Measurements from ENCODE around the gene ACHE.

DNA sequence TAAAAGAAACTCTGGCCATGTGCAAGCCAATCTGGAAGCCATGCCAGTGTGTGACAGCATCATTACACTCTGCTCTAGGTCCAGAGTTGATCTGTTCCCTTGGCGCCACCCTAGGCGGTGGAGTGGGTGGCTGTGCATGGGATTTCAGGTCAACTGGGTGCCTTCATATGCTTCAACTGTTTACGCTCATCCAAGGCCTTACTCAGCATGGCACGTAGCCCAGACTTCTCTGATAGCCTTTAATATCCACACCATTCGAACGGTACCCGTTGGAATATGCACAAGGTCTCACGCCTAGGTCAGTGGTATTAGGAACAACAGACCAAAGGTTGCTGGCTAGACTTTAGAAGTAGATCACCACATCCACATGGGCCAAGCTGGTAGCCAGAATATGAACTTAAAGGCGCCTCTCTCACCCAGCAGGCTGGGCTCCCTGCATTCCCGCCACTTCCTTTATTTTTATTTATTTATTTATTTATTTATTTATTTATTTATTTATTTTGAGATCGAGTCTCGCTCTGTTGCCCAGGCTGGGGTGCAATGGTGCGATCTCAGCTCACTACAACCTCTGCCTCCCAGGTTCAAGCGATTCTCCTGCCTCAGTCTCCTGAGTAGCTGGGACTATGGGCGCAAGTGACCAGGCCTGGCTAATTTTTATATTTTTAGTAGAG is 18.7 kb upstream of the ACHE start:
- TF ChIP-seq, protein P1, sequence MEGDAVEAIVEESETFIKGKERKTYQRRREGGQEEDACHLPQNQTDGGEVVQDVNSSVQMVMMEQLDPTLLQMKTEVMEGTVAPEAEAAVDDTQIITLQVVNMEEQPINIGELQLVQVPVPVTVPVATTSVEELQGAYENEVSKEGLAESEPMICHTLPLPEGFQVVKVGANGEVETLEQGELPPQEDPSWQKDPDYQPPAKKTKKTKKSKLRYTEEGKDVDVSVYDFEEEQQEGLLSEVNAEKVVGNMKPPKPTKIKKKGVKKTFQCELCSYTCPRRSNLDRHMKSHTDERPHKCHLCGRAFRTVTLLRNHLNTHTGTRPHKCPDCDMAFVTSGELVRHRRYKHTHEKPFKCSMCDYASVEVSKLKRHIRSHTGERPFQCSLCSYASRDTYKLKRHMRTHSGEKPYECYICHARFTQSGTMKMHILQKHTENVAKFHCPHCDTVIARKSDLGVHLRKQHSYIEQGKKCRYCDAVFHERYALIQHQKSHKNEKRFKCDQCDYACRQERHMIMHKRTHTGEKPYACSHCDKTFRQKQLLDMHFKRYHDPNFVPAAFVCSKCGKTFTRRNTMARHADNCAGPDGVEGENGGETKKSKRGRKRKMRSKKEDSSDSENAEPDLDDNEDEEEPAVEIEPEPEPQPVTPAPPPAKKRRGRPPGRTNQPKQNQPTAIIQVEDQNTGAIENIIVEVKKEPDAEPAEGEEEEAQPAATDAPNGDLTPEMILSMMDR (IDR thresholded peaks at IDR 0.05), result no peak
- TF ChIP-seq POLR2A (IDR thresholded peaks at IDR 0.05), result no peak

All from breast epithelium (tissue), 3 donors.